Measurements from ENCODE around the gene ZNF467.

ZNF467 gene

GRCh38 chr7:149767068-149767467, 6.3 kb downstream of the ZNF467 start:
- DNase-seq = no peak

- DNase-seq = no peak
These were observed 7.2 kb downstream of the ZNF467 start for GRCh38 chr7:149766135-149766675.

- no peak for DNase-seq
These were observed 7.8 kb downstream of the ZNF467 start for GRCh38 chr7:149765399-149766121.

- DNase-seq = no peak
These were observed 8.6 kb downstream of the ZNF467 start for GRCh38 chr7:149764481-149765398.

GRCh38 chr7:149763563-149764240, 9.7 kb downstream of the ZNF467 start:
- DNase-seq = no peak

GRCh38 chr7:149762610-149763009, 10.8 kb downstream of the ZNF467 start:
- no peak for DNase-seq

GRCh38 chr7:149762089-149762488, 11.3 kb downstream of the ZNF467 start:
- DNase-seq = no peak

- no peak for DNase-seq
These were observed 12.1 kb downstream of the ZNF467 start for GRCh38 chr7:149761307-149761706.

- DNase-seq = no peak
These were observed 12.8 kb downstream of the ZNF467 start for GRCh38 chr7:149760538-149760937.

- no peak for DNase-seq
These were observed 14.1 kb downstream of the ZNF467 start for GRCh38 chr7:149759093-149759860.

GRCh38 chr7:149753375-149754233, 19.8 kb downstream of the ZNF467 start:
- DNase-seq = no peak

- no peak for DNase-seq
These were observed 20.7 kb downstream of the ZNF467 start for GRCh38 chr7:149752646-149753045.

- no peak for DNase-seq
These were observed 22.2 kb downstream of the ZNF467 start for GRCh38 chr7:149751043-149751775.

- no peak for DNase-seq
These were observed 23.1 kb downstream of the ZNF467 start for GRCh38 chr7:149750122-149750845.

- DNase-seq = no peak
These were observed 25.1 kb downstream of the ZNF467 start for GRCh38 chr7:149748076-149748874.

GRCh38 chr7:149743476-149744255, 29.7 kb downstream of the ZNF467 start:
- no peak for DNase-seq

- DNase-seq = peak; percentile 31
These were observed 31.2 kb downstream of the ZNF467 start for GRCh38 chr7:149742075-149742701.

- no peak for DNase-seq
These were observed 31.8 kb downstream of the ZNF467 start for GRCh38 chr7:149741629-149742028.
